CD4-positive, alpha-beta T cell treated with Interferon gamma for 1 hour (primary cell): ENCODE measurements around the gene AKNA.

Experiments
- DNase-seq: peaks from one replicate; pipeline ENCODE4 v3.0.0-alpha.2; 2020

Gene AKNA

DNA sequence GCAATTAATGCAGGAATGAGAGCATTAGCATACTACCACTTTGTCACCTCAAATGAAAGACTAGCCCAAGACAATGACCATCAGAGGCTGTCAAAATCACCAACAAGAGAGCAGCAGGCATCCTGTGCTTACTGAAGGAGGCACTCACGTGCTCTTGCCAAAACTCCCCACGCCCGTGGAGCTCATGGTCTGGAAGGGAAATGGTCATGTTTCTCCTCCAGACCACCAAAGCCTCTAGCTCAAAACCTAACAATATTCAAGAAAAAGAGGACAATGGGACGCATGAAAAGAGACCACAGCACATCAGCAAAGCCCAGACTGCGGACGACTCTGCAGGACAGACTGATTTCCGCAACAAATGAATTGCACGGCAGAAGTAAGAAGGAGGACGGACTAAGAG, 12.8 kb downstream of the AKNA start:
- DNase-seq, result no peak

DNA sequence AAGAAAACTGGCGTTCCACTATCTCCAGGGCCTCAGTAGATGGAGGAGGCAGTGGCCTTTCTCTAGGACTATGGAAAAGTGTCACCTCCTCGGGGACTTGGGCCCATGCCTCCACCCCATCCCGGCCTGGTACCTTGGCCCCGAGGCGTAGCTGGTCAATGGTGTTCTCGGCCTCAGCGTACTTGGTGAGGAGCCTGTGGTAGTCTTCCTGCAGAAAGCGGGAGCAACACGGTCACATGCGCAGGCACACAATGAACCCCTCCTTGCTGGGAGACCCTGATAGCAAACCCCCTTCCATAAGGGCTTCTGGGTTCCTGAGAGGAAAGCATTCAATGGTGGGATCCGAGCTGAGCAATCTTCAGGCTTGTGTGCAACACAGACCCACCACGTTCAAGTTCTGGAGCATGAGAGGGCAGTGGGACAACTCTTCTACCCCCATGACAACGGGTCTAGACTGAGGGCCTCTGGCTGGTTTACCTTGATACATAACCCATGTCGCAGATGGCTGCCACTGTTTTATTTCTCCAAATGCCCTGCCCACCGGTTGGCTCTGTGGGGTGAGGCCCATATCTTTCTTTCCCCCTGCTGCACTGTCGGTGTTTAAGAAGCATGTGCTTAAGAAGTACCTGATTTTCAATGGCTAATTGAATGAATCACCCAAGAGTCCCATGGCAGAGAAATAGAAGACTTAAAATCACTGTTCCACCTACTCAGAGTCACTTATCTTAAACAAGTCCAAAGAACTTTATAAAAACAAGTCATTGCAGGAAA, 13.6 kb downstream of the AKNA start:
- DNase-seq, result no peak

DNA sequence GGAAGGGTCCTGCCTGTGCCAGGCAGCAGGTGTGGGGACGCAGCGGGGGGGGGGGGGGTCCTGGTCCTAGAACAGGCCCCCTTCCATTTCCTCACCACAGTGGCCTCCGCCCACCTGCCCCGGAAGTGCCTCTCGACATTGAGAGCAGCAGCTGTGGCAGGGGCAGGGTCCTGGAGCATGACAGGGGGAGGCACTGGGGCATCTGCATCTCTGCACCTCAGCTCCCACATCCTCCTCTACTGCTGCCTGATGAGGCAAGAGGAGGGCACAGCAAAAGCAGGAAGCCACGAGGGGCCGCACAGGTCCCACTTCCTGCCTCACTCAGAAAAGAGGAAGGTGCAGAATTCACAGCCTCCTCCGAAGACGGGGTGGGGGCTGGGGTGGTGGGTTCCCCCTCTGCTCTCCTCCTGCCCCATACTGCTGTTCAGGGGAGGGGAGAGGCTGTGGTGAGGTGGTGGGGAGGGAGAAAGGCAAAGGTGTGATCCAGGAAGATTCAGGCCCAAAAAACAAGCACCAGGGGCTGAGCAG, 14.8 kb downstream of the AKNA start:
- DNase-seq, result peak; percentile 93

DNA sequence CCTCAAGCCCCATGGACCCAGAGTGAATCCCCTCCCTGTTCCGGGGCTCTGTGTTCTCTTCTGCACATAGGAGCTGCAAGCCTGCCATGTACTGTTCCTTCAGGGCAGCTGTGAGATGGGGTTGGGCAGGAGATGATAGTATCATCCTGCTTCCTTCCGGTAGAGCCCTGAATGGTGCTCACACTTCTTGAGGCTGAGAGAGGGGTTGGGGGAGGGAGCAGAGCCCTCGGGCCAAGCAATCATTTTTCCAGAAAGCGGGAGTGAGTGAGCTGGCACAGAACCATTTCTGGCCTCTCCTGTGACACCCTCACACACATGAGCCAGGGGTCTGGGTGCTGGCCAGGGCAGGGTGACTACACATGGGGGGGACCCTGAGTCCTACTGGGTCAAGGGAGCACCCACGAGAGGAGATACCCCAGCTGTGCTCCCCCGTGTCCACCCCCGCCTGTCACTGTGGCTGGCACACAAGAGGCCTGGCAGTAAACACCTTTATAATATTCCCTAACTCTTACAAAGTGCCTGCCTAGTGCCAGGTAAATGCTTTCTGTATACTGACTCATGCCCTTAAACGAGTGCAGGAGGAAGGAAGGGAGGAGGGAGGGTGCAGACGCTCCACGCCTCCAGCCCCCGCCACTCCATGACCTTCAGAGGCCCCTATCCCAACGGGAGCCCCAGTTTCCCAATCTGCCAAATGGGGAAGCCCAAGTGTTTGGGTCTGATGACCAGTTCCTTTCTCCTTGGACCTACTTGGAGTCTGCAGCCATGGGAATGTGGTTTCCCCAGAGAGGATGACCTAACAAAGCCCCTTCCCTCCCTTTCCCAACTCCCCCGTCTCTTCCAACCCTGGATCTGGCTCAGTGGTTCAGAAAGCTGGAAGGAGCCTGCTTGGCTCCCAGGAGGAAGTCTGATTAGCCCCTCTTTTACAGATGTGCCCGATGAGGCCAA, 15.5 kb downstream of the AKNA start:
- DNase-seq, result peak; percentile 39

DNA sequence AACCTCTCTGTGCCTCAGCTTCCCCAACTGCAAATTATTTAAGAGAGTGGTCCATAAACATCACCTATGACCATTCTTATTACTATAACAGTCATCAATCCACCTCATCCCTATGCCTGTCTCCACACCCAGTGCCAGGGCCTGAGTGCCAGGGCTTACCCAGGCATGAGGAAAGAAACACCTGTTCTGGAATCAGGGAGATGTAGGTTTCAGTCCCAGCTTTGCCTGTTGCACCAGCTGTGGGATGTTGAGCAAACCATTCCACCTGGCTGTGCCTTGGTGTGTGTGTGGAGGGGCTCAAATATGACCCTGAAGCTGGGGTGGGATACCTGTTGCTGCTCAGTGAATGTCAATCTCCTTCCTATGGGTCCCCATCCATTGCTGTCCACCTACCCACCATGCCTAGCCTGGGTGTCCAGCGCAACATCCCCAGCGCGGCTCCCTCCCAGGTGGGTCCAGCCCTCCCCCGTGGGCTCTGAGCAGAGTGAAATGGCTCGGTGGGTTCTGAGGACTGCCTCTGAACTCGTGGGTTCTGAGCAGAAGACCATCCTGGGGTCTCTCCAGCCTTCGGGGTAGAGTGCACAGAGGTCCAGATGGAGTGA, 16.3 kb downstream of the AKNA start:
- no peak for DNase-seq

DNA sequence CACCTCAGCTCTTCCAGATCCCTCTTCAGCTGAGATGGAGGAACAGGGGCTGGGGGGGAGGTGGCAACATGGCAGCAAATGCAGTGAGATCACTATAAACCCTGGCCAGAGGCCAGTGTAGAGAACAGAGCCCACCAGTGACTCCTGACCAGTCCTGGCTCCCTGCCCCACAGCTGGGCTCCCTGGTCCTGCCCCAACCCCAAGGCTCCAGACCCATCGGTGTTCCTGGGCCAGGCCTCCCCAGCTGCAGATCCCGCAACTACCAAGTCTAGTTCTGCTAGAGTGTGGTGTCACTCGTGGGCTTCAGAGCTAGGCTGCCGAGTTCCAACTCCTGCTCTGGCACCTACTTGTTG, 16.8 kb downstream of the AKNA start:
- DNase-seq, result no peak

DNA sequence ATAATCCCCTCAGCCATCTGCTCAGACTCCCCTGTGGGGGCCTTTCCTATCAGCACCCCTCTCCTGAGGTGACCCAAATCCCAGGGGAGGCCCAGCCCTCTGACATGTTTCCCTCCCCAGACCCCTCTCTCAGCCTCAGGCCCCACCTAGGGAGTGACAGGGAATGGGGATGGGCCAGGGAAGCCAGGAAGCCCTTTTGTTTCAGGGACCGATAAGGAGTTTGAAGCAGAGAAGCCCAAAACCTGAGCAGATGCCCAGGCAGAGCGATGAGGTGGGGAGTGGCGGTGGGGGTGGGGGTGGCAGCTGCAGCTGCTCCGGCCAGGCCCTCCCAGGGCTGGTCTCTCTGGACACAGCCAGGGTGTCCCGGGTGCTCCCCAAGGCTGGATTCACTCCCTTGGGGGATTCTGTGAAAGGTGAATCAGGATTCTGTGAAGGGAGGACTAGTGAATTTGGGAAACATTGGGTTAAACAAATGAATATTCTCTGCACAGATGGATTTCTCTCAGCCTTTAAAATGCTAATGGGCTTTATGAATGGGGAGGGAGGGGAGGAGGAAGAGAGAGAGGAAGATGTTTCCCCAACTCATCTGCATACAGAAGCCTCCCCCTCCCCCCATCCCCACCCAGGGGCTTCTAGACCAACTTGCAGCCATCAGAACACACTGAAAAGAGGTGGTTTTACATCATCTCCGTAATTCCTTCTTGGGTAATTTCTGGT, 17.4 kb downstream of the AKNA start:
- no peak for DNase-seq

DNA sequence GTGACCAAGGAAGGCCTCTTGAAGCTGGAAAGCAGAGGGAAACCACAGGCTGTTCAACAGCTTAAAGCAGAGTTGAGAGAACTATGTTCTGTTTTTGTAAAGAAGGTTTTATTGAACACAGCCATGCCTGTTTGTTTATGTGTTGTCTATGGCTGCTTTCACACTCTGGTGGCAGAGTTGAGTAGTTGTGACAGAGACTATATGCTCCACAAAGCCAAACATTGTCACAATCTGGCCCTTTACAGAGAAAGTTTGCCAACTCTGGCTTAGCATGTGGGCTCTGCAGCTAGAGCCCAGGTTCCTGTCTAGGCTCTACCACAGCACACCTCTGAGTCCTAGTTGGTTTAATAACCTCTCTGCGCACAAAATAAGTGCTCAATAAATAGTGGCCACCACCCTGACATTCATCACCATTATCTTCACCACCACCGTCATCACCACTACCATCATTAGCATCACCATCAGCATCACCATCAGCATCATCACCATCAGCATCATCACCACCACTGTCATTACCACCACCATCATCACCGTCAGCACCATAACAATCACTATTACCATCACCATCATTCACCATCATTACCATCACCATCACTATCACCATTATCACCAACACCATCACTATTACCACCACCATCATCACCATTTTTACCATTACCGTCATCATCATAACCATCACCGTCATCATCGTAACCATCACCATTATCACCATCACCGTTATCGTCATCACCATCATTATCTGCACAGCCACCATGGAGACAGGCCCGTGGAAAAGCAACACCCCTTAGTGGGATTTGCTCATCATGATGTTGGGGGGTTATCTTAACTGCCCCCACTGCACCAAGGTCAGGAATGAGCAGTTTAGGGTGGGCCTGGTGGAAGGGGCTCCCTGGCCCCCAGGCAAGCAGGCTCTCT, 18.3 kb downstream of the AKNA start:
- DNase-seq, result peak; percentile 50

DNA sequence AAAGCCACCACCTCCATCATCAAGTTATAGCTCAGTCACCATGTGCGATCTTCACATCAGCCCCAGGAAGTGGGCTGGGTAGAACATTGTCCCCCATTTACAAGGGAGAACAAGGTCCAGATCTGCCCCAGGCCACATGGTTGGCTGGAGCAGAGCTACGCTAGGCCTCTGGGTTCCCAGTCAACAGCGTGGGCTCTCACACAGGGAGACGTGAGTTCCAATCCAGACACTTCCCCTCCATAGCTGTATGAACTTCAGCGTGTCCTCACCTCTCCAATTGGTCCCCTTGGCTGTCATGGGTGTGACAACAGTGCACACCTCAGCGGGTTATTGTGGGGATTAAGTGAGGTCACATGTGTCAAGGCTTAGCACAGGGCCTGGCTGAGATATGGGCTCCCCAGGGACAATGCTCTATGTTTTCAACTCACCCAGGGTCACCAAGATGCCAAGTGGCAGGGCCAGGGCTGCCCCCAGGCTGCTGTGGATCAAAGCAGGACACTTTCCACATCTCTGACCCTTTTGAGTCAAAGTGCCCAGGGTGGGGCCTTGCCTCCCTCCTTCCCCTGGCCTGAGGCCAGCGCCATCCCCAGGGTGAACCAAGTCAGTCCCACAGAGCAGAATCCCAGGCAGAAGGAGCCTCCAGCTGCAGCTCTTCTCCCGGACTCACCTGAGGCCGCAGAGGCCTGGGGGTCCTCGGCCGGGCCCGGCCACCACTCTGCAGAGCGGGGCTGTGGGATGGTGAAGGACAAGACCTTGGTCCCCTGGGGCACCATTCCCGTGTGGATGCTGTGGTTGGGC, 19.8 kb downstream of the AKNA start:
- DNase-seq, result no peak

DNA sequence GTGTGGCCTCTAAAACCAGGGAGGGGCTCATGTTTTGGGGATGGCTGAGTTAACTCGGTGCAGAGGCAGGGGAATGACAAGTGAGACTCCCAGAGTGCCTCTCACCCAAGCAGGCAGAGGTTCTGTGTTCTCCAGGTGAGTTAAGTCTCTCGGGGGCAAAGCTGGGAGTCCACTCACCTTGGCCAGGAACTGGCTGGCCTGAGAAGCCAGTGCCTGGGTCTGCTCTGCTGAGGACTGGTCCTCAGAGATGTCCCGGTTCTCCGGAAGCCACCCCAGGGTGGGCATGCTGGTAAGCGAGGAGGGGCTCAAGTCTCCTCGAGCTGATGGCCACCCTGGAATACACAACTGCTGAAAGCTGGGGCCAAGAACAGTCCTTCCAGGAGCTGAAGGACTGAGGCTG, 20.4 kb downstream of the AKNA start:
- DNase-seq, result no peak

DNA sequence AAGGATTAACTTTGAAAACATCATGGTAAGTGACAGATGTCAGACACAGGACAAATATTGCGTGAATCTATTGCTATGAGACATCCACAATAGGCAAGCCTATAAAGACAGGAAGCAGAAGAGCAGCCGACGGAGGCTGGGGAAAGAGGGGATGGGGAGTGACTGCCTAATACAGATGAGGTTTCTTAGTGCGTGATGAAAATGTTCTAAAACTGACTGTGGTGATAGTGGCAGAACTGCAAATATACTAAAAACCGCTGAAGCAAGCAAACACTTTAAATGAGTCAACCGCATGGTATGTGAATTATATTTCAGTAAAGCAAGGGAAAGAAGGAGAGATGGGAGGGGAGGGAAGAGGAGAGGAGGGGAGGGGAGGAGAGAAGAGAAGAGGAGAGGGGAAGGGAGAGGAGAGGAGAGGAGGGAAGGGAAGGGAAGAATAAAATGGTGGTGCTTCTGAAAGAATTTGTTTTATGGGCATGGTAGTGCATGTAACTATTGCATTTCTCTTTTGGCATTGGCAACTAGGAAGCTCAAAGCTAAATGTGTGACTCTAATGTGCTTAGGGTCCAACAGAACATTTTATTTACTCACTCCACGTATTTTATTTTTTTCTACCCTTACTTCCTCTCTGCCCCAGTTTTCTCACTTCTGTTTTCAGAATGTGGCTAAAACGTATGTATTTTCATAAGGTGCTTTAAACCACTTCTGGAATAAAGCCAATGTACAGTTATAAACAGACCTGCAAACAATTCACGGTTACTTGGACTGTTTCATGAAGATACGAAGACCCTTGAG, 21.3 kb downstream of the AKNA start:
- peak; percentile 71 for DNase-seq

DNA sequence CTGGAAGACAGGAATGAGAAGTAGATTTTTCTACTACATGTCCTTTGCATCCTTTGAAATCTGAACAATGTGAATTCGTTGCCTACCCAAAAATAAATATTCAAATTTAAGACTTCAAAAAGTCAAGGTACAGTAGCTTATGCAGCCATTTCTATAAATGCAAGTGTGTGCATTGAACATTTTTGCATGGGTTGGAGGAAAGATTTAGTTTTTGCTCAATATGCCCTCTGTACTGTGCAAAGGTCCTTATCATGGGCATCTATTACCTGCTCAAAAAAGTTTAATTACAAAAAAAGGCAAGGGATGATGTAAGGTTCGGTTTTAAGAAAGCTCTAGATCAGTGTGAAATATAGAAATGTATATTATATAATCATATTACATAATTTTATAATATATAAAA, 22.6 kb downstream of the AKNA start:
- DNase-seq, result no peak

DNA sequence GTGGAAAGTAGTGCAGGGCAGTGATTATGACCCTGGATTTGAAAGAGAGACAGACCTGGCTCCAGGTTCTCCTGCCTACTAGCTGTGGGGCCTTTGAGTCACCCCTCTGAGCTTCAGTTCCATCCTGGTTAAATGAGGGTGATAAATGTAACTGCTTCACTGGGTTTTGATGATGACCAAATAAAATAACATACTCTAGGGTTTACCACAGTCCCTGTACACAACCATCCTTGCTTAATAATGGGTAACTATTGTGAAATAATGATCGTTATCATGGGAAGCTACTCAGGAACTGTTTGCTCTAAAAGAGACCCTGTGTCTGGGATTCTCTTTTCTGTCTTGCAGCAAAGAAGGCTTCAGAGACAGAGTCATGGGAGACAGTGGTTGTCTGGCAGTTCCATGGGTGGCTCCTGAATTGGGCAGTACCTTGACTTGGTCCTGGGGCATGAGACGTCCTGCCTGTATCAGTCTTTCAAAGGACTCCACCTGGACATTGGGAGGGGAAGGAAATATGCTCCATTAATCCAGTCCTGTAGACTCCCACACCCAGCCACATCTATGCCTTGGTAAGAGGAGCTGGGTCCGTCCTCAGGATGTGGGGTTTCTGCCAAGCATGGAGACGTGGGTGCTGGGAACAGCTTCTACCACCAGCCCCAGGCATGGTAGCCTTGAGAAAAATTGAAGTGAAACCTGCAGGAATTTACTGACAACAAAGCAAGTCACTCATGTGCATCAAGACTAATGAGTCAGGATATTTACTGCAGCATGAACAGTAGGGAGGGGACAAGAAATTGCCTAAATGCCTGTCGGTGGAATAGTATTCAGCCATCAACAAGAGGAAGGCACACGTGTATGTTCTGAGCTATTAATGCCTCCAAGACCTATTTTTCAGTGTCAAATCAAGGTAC, 23.4 kb downstream of the AKNA start:
- no peak for DNase-seq

DNA sequence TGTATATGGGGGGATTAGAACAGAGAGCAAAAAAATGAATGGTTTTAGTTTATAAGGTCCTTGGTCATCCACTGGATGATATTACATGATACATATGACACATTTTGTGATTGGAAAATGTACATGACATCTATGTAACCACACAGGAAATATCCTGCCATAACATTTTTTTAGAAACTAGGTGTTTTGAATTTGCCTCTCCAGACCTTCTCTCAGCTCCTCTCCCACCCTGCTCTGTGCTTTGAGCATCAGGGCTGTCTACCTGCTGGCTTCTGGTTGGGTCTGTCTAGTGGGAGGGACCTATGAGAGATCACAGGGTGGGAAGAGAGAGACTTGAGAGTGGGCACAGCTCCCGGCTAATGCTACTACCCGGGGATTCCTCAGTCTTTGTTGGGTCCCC, 24.4 kb downstream of the AKNA start:
- no peak for DNase-seq

DNA sequence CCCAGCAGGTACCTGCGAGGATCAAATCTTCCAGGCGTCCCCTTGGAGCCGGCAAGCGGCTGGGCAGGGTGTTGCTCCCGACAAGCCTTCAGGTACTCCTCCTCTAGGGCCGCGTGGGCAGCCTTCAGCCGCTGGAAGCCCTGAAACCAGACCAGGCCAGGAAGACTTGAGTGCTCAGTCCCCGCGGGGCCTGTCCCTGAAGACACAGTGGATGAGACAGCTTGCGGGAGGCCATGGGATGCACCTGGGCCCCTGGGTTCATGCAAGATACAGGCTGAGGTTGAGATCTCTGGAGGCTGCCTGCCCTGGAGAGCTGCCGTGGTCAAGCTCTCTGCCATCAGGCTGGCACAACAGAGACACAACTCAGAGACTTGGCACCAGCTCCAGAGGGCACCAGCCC, 25.4 kb downstream of the AKNA start:
- DNase-seq, result no peak

DNA sequence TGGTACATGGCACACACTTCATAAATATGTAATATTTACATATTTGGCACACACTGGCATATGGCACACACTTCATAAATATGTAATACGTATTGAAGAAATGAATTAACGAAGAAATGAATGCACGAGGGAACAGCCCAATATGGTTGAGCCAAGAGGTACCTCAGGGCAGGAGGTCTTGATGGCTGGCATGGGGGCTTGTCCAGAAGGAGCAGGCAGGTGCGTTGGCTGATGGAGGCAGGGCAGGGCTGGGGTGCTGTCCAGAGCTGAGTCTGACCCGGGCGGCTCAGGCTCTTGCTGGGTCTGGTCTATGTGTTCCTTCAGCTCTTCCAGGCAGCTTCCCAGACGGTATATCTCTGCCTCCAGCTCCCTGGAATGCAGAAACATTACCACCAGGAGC, 26.2 kb downstream of the AKNA start:
- DNase-seq, result no peak

DNA sequence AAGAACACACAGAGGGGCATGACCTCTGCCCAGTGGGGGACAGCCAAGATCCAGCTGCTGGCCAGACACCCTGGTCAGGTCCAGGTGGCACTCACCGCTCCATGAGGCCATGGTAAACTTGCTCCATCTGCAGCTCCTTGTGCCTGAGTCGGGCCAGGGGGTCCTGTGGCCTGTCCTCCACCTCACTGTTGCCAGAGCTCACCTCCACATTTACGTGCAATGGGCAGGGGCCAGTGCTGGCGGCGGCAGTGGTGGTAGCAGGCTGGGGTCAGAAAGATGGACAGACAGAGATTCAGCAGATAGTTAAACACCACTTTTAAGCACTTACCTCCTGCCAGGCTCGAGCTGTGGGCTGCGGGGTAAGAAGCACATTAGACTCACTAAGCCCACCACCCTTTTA, 28.0 kb downstream of the AKNA start:
- no peak for DNase-seq

DNA sequence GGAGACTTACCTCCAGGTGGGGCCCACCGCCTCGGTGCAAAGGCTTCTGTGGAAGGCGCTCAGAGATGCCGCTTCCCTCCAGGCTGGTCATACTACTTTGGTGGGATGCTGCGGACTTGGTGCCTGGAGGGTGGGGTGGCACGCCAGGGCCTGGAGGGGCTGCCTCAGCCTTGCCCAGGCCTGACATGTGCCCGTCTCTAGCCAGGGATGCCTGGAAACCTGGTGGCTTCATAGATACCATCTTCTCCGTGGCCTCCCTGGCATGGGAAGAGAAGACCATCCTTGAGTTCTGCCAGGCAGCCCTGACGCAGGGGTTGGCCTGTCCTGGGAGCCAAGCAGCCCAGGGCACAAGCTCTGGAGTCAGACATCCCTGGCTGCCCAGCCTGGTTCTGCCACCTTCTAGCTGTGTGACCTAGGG, 29.9 kb downstream of the AKNA start:
- DNase-seq, result no peak

DNA sequence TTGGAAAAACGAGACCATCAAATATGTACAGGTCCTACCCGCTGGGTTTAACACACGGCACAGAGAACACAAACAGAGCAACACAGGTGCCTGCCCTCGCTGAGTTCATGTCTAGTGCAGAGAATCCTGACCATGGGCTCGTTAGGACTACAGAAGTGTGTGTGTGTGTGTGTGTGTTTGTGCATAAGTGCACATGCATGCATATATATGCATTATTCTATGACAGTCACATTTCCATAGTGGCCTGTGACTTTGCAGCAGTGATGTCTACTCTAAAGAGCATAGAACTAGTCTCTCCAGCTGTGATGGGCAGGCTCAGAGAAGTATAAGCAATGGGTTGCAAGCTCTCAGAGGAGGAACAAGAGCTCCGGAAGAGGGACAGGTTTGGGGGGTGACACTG, 30.4 kb downstream of the AKNA start:
- no peak for DNase-seq
